ENCODE results near the gene JAZF1. TPM values are rescaled to one million over a fixed set of nuclear protein-coding genes. Genes with fewer than 3 reads are reported as not detected.

Gene JAZF1
- total RNA-seq, 1 experiment from 2014 or later, result 3.4 TPM

GRCh38 chr7:27945058-27945795, 235.4 kb downstream of the JAZF1 start:
- no peak overlapping the region for H3K4me3 ChIP-seq (replicated peaks in 1 of 2; ENCODE audit: low read depth in 1 of 2, low read length in 2 of 2)
- H2AFZ ChIP-seq (ENCODE audit: low read depth, low read length, poor library complexity, severe bottlenecking), result no peak overlapping the region
- intact Hi-C loops (cut with micrococcal nuclease), result no loop called here
- no peaks in the 10 kb centered on the region for H3K9me2 ChIP-seq (ENCODE audit: insufficient read depth)
- no peak overlapping the region for H3K9ac ChIP-seq (ENCODE audit: low read length)
- DNase-seq (ENCODE audit: low read depth, low spot score) (no peak), ATAC-seq (no peak)
- H3K27me3 ChIP-seq (ENCODE audit: insufficient read depth, low read length), result no peaks in the 10 kb centered on the region
- ChIA-PET POLR2A (no interaction called here), RAD21 (ENCODE audit: low non-redundant PET in 1 of 2, low total read pairs in 2 of 2, uncharacterized antibody in 2 of 2, unreplicated experiment in 2 of 2) (no interaction called here), CTCF (no interaction called here)
- no peaks in the 10 kb centered on the region for H3K9me3 ChIP-seq (ENCODE audit: control insufficient read depth in 1 of 2, insufficient read depth in 1 of 2, low read depth in 1 of 2, low read length in 2 of 2)
- H4K20me1 ChIP-seq (ENCODE audit: insufficient read depth), result no peaks in the 10 kb centered on the region
- TF ChIP-seq JUND (IDR thresholded peaks at IDR 0.05) (no peak), CEBPB (IDR thresholded peaks at IDR 0.05; ENCODE audit: low read depth) (no peak), CBX3 (IDR thresholded peaks at IDR 0.05; ENCODE audit: low read depth) (no peak), SP1 (IDR thresholded peaks at IDR 0.05; ENCODE audit: low read depth) (no peak), REST (IDR thresholded peaks at IDR 0.05; ENCODE audit: low read depth) (no peak), POLR2AphosphoS5 (IDR thresholded peaks at IDR 0.05; ENCODE audit: low read depth, low read length) (no peak), ELF1 (IDR thresholded peaks at IDR 0.05; ENCODE audit: borderline replicate concordance, low read depth) (no peak), EZH2 (IDR thresholded peaks at IDR 0.05) (no peak), FOSL1 (IDR thresholded peaks at IDR 0.05; ENCODE audit: low read depth) (no peak), ZBTB33 (IDR thresholded peaks at IDR 0.05; ENCODE audit: extremely low read depth, insufficient replicate concordance, low read length) (no peak), EGR1 (IDR thresholded peaks at IDR 0.05; ENCODE audit: low read depth) (no peak), EZH2phosphoT487 (IDR thresholded peaks at IDR 0.05; ENCODE audit: borderline replicate concordance) (no peak), MAX (IDR thresholded peaks at IDR 0.05) (no peak), SRF (IDR thresholded peaks at IDR 0.05; ENCODE audit: low read depth) (no peak)
- H3K36me3 ChIP-seq (ENCODE audit: control insufficient read depth in 1 of 2, insufficient read depth in 2 of 2, low read length in 2 of 2), result no peaks in the 10 kb centered on the region
- H3K79me2 ChIP-seq (ENCODE audit: insufficient read depth, low read length), result no peaks in the 10 kb centered on the region
- H3K4me1 ChIP-seq (ENCODE audit: control insufficient read depth in 1 of 2, insufficient read depth in 2 of 2, low read length in 2 of 2), result no peaks in the 10 kb centered on the region
- H3K4me2 ChIP-seq (ENCODE audit: low read length), result no peak overlapping the region
- BruUV-seq (replicated peaks), result no TSS peak
- no peak overlapping the region for H3K27ac ChIP-seq (ENCODE audit: low read depth, low read length)
